Psoas muscle (tissue), 8 donors: Measurements from ENCODE around the gene DLGAP3. TPM values are rescaled to one million over a fixed set of nuclear protein-coding genes. Genes with fewer than 3 reads are reported as not detected.
"Not testable (repeated sequence)": the region's sequence is repeated elsewhere in the genome, so short reads cannot be mapped to it uniquely, and the experiment has no call there.

Experiments used
- ATAC-seq, 4 donors: fragments of 200-7000 bp; cut with Tn5 transposase; one replicate each; pipeline ENCODE4 v1.9.1; 2020; ENCODE audit warnings: moderate library complexity in 3 of 4, mild to moderate bottlenecking in 2 of 4
- DNase-seq, 2 donors: peaks; one replicate each; pipeline ENCODE4 v3.0.0-alpha.2; 2020
- H3K27ac ChIP-seq: fragments of 200-600 bp; one replicate; pipeline ENCODE4 v1.8.0; 2022
- H3K27me3 ChIP-seq, 3 donors: fragments of 200-600 bp in 1 of 3; one replicate each; pipeline versions ENCODE4 v1.6.1 to v1.8.0; 2013 to 2022; ENCODE audit warnings: low read length in 2 of 3, mild to moderate bottlenecking in 2 of 3, moderate library complexity in 1 of 3; ENCODE audit not compliant: insufficient read depth in 3 of 3
- H3K36me3 ChIP-seq, 2 donors: fragments of 200-600 bp in 1 of 2; one replicate each; pipeline versions ENCODE4 v1.6.1 to v1.8.0; 2013 to 2022; ENCODE audit warnings: low read depth in 1 of 2, mild to moderate bottlenecking in 1 of 2, moderate library complexity in 1 of 2; ENCODE audit not compliant: insufficient read depth in 1 of 2
- H3K4me1 ChIP-seq: fragments of 200-600 bp; one replicate; pipeline ENCODE4 v1.8.0; 2022
- H3K4me3 ChIP-seq: fragments of 200-600 bp; one replicate; pipeline ENCODE4 v1.8.0; 2022; ENCODE audit warnings: mild to moderate bottlenecking
- H3K9me3 ChIP-seq: fragments of 200-600 bp; one replicate; pipeline ENCODE4 v1.8.0; 2022
- CTCF ChIP-seq: fragments of 200-600 bp; IDR thresholded peaks from one replicate; pipeline ENCODE4 v1.8.0; 2022; ENCODE audit warnings: antibody characterized with exemption
- WGBS, 3 donors: extraction: QIAGEN DNeasy Blood & Tissue Kit; methylation state at CpG; one replicate each; pipeline versions ENCODE4 v1.1.6 to v1.1.7; 2013; 5-methylcytosine and 5-hydroxymethylcytosine counted together
- intact Hi-C, 2 donors: fragments of 100-400 bp; cut with DNase I; formaldehyde crosslinking; loops; one replicate each; pipeline versions ENCODE4 v1.11.0 to v1.14.2; 2022
- polyA plus RNA-seq, 3 donors: library from polyadenylated mRNA; stranded (reverse); fragments of 200-250 nt; gene quantifications; one replicate each; pipeline ENCODE4 v1.2.3, GENCODE V29; 2013
- total RNA-seq, 4 donors: library from RNA; stranded (reverse); fragmentation: NEBNext Ultra II Directional in 2 of 4; extraction: Animal tissue kit (Norgen Biotek cat#: 25700) in 2 of 4; gene quantifications; one replicate each; pipeline versions ENCODE4 v1.2.1 to v1.2.4, GENCODE V29; 2021 to 2023
- donor health status: healthy with polysubstance abuse.
- donor health status: DM: no; HTN: no; CAD: no; lungs with moderate emphysema.
- donor health status: Bipolar disorder and iron deficiency.
- donor health status: healthy.
- donor health status: DM: yes; HTN: yes; CAD: no.
- donor health status: DM: no; HTN: no; CAD: no.
- donor health status: DM: no; HTN: no; CAD: no.
- donor health status: DM: yes; HTN: yes; CAD: no.

DLGAP3 gene
- total and polyA plus RNA-seq, 7 donors = 0.01 to 0.44 (median 0.08) TPM; not detected in 1

GRCh38 chr1:34946211-34946610, 16.8 kb upstream of the DLGAP3 start:
- H3K27ac ChIP-seq = no peak overlapping the region
- no peaks in the 10 kb centered on the region for H3K27me3 ChIP-seq
- ATAC-seq (no peak), DNase-seq (no peak)
- H3K36me3 ChIP-seq = no peaks in the 10 kb centered on the region
- no peaks in the 10 kb centered on the region for H3K4me1 ChIP-seq
- H3K4me3 ChIP-seq = no peak overlapping the region
- no peaks in the 10 kb centered on the region for H3K9me3 ChIP-seq
- 87 to 89% (median 88%) methylated on average over 6 of the region's 6 CpGs for WGBS, 3 donors
- no peak for TF ChIP-seq CTCF
- intact Hi-C loops = no loop called here

- WGBS, 3 donors = 81 to 93% (median 90%) methylated on average over 2 of the region's 2 CpGs
- H3K9me3 ChIP-seq, H3K27ac ChIP-seq, DNase-seq, intact Hi-C loops, H3K4me3 ChIP-seq, H3K4me1 ChIP-seq, H3K36me3 ChIP-seq, ATAC-seq: not testable (repeated sequence)
- peaks cover 0 to 15% (median 0%) of the 10 kb centered on the region in 3 donors for H3K27me3 ChIP-seq
Measured at GRCh38 chr1:34941798-34942197, 12.3 kb upstream of the DLGAP3 start.

- peaks cover 0 to 56% (median 34%) of the 10 kb centered on the region in 3 donors for H3K27me3 ChIP-seq
- no peak for TF ChIP-seq CTCF
Measured at GRCh38 chr1:34930702-34931071, 1.2 kb upstream of the DLGAP3 start.

GRCh38 chr1:34929853-34930701, 627 bp upstream of the DLGAP3 start:
- DNase-seq (no peak), ATAC-seq (peak in 1 of 4 donors; percentile 35)
- intact Hi-C loops = no loop called here
- Histone ChIP-seq H3K36me3 (no peaks in the 10 kb centered on the region), H3K9me3 (no peaks in the 10 kb centered on the region), H3K27ac (no peak overlapping the region), H3K4me1 (peaks cover 7% of the 10 kb centered on the region), H3K4me3 (peak overlapping the region; percentile 61), H3K27me3 (peaks cover 0 to 58% (median 35%) of the 10 kb centered on the region in 3 donors)
- TF ChIP-seq CTCF = no peak
- WGBS, 3 donors = 1 to 2% (median 1%) methylated on average over 32 to 61 of the region's 61 CpGs

More at GRCh38 chr1:34930702-34931071, 1.2 kb upstream of the DLGAP3 start:
- no peaks in the 10 kb centered on the region for H3K36me3 ChIP-seq
- no peaks in the 10 kb centered on the region for H3K9me3 ChIP-seq
- ATAC-seq (no peak), DNase-seq (no peak)
- intact Hi-C loops = no loop called here
- H3K4me1 ChIP-seq = peaks cover 7% of the 10 kb centered on the region
- no peak overlapping the region for H3K27ac ChIP-seq
- WGBS, 3 donors = 13 to 15% (median 14%) methylated on average over 4 to 5 of the region's 5 CpGs
- no peak overlapping the region for H3K4me3 ChIP-seq

- TF ChIP-seq CTCF = no peak
- ATAC-seq = no peak
- peak overlapping the region; percentile 61 for H3K4me3 ChIP-seq
Measured at GRCh38 chr1:34928699-34929496, 552 bp downstream of the DLGAP3 start.

More at GRCh38 chr1:34928699-34929496, 552 bp downstream of the DLGAP3 start:
- H3K27me3 ChIP-seq = peaks cover 0 to 60% (median 35%) of the 10 kb centered on the region in 3 donors
- H3K9me3 ChIP-seq = no peaks in the 10 kb centered on the region
- no peaks in the 10 kb centered on the region for H3K36me3 ChIP-seq
- H3K4me1 ChIP-seq = peaks cover 7% of the 10 kb centered on the region
- H3K27ac ChIP-seq = no peak overlapping the region
- 4 to 8% (median 6%) methylated on average over 38 to 66 of the region's 66 CpGs for WGBS, 3 donors
- intact Hi-C loops = no loop called here
- no peak for DNase-seq
